ENCODE measurements around the gene GALNT3. TPM values are rescaled to one million over a fixed set of nuclear protein-coding genes. Genes with fewer than 3 reads are reported as not detected.

The GALNT3 gene
- total RNA-seq, 1 experiment from 2014 or later = 17.2 TPM

DNA sequence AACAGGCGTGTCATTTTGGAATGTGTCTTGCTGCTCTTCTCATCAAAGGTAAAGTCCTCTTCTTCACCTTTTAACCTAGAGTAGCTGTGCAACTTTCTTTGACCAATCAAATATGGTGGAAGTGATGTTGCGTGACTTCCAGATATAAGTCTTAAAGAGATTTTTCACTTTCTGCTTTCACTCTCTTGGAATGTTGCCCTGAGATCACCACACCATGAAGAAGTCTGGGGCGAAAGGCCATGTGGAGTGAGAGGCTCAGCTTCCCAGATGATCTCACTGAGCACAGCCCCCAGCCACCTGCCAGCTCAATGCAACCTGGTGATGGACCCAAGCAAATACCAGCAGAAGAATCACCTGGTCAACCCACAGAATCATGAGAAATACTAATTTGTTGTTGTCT, 7.1 kb upstream of the GALNT3 start:
- POLR2A ChIA-PET = no interaction called here
- Mint-ChIP-seq H3K4me3 (ENCODE audit: unreplicated experiment) (no peak overlapping the region), H3K36me3 (ENCODE audit: insufficient read depth, unreplicated experiment) (no peaks in the 10 kb centered on the region), H3K27me3 (ENCODE audit: insufficient read depth, unreplicated experiment) (no peaks in the 10 kb centered on the region), H3K4me1 (ENCODE audit: low read depth, unreplicated experiment) (no peaks in the 10 kb centered on the region), H3K9me3 (ENCODE audit: unreplicated experiment) (no peaks in the 10 kb centered on the region), H3K27ac (ENCODE audit: unreplicated experiment) (no peak overlapping the region)
- TF ChIP-seq, protein P1, sequence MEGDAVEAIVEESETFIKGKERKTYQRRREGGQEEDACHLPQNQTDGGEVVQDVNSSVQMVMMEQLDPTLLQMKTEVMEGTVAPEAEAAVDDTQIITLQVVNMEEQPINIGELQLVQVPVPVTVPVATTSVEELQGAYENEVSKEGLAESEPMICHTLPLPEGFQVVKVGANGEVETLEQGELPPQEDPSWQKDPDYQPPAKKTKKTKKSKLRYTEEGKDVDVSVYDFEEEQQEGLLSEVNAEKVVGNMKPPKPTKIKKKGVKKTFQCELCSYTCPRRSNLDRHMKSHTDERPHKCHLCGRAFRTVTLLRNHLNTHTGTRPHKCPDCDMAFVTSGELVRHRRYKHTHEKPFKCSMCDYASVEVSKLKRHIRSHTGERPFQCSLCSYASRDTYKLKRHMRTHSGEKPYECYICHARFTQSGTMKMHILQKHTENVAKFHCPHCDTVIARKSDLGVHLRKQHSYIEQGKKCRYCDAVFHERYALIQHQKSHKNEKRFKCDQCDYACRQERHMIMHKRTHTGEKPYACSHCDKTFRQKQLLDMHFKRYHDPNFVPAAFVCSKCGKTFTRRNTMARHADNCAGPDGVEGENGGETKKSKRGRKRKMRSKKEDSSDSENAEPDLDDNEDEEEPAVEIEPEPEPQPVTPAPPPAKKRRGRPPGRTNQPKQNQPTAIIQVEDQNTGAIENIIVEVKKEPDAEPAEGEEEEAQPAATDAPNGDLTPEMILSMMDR (IDR thresholded peaks at IDR 0.05; ENCODE audit: insufficient read depth in 1 of 2, low read depth in 1 of 2, low read length in 1 of 2, severe bottlenecking in 1 of 2, unreplicated experiment in 1 of 2) = no peak
- intact Hi-C loops (cut with micrococcal nuclease; ENCODE audit: unreplicated experiment) = no loop called here
- CTCF ChIA-PET = no interaction called here
- H3K9me3 ChIP-seq = no peaks in the 10 kb centered on the region
- BruUV-seq (replicated peaks) = no TSS peak
- H3K4me1 ChIP-seq = 0 out of 2 replicates have a peak, but pooled peaks cover 11% of the 10 kb centered on the region
- H3K27me3 ChIP-seq (replicated peaks; ENCODE audit: control insufficient read depth, insufficient read depth, low read length) = no peaks in the 10 kb centered on the region
- H3K4me3 ChIP-seq (ENCODE audit: low read depth, low read length) = no peak overlapping the region
- DNase-seq = no peak
- H3K36me3 ChIP-seq (ENCODE audit: control insufficient read depth, insufficient read depth, low read length) = no peaks in the 10 kb centered on the region

DNA sequence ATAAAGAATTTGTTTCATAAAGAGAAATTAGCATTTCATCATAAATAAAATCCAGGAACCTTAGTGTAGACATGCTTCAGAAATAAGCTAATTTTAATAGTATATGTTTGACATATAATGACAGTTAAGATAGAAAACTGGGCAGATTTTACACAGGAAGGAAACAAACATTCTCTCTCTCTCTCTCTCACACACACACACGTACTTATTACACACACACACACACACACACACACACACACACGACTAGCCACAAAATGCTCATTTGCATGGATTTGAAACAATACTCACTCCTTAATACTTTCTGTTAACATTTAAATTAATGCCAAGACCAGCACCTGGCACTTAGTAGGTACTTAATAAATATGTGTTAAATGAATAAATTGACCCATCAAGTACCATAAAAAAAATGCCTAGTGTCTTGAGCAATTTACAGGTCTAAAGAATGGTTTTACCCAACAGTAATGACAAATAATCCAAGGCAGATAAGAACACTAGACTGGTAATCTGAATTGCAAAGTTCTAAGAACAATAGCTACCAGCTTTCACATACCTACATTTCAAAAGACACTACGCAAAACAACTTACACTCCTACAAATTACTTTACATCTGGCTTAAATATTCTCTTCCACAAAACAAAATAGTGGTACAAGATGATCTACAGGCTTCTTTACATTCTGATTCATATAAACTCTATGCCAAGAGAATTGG, 2.9 kb upstream of the GALNT3 start:
- Histone ChIP-seq H3K36me3 (ENCODE audit: control insufficient read depth, insufficient read depth, low read length) (no peaks in the 10 kb centered on the region), H3K4me3 (ENCODE audit: low read depth, low read length) (no peak overlapping the region), H3K27me3 (replicated peaks; ENCODE audit: control insufficient read depth, insufficient read depth, low read length) (no peaks in the 10 kb centered on the region), H3K4me1 (no peaks in the 10 kb centered on the region), H3K9me3 (no peaks in the 10 kb centered on the region)
- no peak for DNase-seq
- Mint-ChIP-seq H3K36me3 (ENCODE audit: insufficient read depth, unreplicated experiment) (peaks cover 11% of the 10 kb centered on the region), H3K9me3 (ENCODE audit: unreplicated experiment) (no peaks in the 10 kb centered on the region), H3K27me3 (ENCODE audit: insufficient read depth, unreplicated experiment) (no peaks in the 10 kb centered on the region), H3K4me1 (ENCODE audit: low read depth, unreplicated experiment) (peaks cover 4% of the 10 kb centered on the region), H3K4me3 (ENCODE audit: unreplicated experiment) (no peak overlapping the region), H3K27ac (ENCODE audit: unreplicated experiment) (no peak overlapping the region)
- POLR2A ChIA-PET = no interaction called here
- no TSS peak for BruUV-seq (replicated peaks)
- CTCF ChIA-PET = interaction anchor here (0.7 kb wide), 1 partner anchor 78 kb away, joined by 3 read pairs; no protein-coding TSS in a partner anchor
- TF ChIP-seq, protein P1 (IDR thresholded peaks at IDR 0.05; ENCODE audit: insufficient read depth in 1 of 2, low read depth in 1 of 2, low read length in 1 of 2, severe bottlenecking in 1 of 2, unreplicated experiment in 1 of 2) = no peak
- intact Hi-C loops (cut with micrococcal nuclease; ENCODE audit: unreplicated experiment) = no loop called here

DNA sequence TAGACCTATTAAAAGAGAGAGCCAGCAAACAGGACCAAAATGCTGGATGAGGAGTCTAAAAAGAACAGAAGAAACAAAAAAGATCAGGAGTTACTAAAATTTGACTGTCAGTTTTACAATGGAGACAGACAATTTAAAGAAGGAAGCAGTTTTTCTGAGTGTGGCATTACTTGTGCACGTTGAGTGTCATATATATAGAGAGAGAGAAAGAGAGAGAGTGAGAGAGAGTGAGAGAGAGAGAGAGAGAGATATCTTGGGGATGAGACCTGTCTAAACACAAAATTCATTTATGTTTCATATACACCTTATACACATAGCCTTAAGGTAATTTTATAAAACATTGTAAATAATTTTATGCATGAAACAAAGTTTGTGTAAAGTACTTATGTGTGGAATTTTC, 2.1 kb upstream of the GALNT3 start:
- ChIA-PET CTCF (no interaction called here), POLR2A (no interaction called here)
- no peaks in the 10 kb centered on the region for H3K9me3 ChIP-seq
- H3K36me3 ChIP-seq (ENCODE audit: control insufficient read depth, insufficient read depth, low read length) = no peaks in the 10 kb centered on the region
- H3K27me3 Mint-ChIP-seq (ENCODE audit: insufficient read depth, unreplicated experiment) = no peaks in the 10 kb centered on the region
- H3K9me3 Mint-ChIP-seq (ENCODE audit: unreplicated experiment) = no peaks in the 10 kb centered on the region
- H3K4me1 Mint-ChIP-seq (ENCODE audit: low read depth, unreplicated experiment) = peaks cover 11% of the 10 kb centered on the region
- H3K4me3 ChIP-seq (ENCODE audit: low read depth, low read length) = no peak overlapping the region
- H3K36me3 Mint-ChIP-seq (ENCODE audit: insufficient read depth, unreplicated experiment) = peaks cover 11% of the 10 kb centered on the region
- H3K27ac Mint-ChIP-seq (ENCODE audit: unreplicated experiment) = no peak overlapping the region
- DNase-seq = no peak
- TF ChIP-seq, protein P1 (IDR thresholded peaks at IDR 0.05; ENCODE audit: insufficient read depth in 1 of 2, low read depth in 1 of 2, low read length in 1 of 2, severe bottlenecking in 1 of 2, unreplicated experiment in 1 of 2) = no peak
- H3K4me3 Mint-ChIP-seq (ENCODE audit: unreplicated experiment) = no peak overlapping the region
- intact Hi-C loops (cut with micrococcal nuclease; ENCODE audit: unreplicated experiment) = no loop called here
- H3K27me3 ChIP-seq (replicated peaks; ENCODE audit: control insufficient read depth, insufficient read depth, low read length) = no peaks in the 10 kb centered on the region
- no TSS peak for BruUV-seq (replicated peaks)
- H3K4me1 ChIP-seq = no peaks in the 10 kb centered on the region
